HT-29 (cell line): ENCODE data around the gene TGM1. TPM values are rescaled to one million over a fixed set of nuclear protein-coding genes. Genes with fewer than 3 reads are reported as not detected.

Source experiments
- DNase-seq: peaks from one replicate; pipeline ENCODE4 v3.0.0-alpha.2; 2015; ENCODE audit warnings: low spot score
- total RNA-seq: library from RNA; depleted of rRNA; stranded (reverse); fragments of >200 nt; shearing (Covaris generic); gene quantifications from 2 replicates; pipeline ENCODE4 v1.2.3, GENCODE V29; 2014; rRNA removed

Gene TGM1
- total RNA-seq, result 2.2 and 2.8 TPM in 2 replicates

GRCh38 chr14:24262821-24263733 lies at the start of gene TGM1:
Gene TGM1 (minus strand): TSS chr14:24263177. CDS start chr14:24262352, 825 bp downstream.
- no peak for DNase-seq

DNA sequence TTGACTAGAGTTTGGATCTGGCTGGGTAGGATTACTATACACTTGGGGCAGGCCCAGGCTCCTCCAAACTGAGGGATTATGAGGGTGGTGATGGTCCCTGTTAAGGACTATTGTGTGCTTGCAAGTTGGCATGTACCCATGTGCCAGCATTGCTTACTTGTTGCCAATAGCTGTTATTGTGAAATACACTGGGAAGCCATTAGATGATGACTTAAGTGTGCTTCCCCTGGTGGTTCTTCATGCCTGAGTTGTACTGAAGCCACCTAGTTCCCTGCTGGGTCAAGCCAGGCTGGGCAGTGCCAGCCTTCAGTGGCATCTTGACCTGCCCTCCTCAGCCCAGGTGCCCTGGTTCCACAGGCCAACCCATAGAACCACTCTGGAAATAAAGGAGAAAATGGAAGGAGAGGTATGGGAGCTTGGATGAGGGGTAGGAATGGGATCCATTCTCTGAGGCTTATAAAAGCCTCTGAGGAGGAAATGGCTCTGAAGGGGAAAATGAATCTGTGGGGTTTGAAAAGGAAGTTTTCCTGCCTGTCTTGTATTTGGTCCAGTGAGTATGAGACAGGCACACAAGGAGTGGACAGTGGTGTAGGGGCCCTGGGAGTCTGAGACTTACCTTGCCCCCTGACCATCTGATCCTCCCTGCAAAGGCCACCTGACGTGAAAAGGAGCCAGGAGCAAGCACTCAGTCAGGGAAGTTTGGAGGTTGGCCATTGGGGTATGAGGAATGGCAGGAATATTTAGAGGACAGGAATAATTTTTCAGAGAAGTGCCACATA lies 49.0 kb upstream of the TGM1 start:
- DNase-seq, result no peak

- DNase-seq, result peak; percentile 41
These were observed 47.9 kb upstream of the TGM1 start, which contains the start of gene LTB4R for GRCh38 chr14:24310646-24311604. Gene LTB4R (plus strand): TSS chr14:24311502. CDS start chr14:24315652, 4,150 bp downstream.

DNA sequence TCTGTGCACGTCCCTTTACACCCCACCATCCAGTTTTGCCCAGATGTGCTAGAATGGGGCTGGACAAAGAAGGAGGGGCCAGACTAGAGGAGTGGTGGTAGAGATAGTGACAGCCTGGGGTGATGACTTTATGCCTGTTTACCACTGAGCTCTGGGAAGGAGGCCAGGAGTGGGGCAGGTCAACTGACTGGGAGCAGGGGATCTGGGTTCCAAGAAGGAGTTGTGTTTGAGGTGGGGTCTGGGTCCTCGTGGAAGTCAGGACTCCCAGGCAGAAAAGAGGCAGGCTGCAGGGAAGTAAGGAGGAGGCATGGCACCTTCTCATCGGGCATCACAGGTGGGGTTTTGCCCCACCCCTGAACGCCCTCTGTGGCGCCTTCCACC lies 47.3 kb upstream of the TGM1 start:
- no peak for DNase-seq

- no peak for DNase-seq
These were observed 46.7 kb upstream of the TGM1 start, which contains the start of gene LTB4R2 for GRCh38 chr14:24309538-24310264. Gene LTB4R2 (plus strand): TSS chr14:24310140. CDS start chr14:24310665, 525 bp downstream.

DNA sequence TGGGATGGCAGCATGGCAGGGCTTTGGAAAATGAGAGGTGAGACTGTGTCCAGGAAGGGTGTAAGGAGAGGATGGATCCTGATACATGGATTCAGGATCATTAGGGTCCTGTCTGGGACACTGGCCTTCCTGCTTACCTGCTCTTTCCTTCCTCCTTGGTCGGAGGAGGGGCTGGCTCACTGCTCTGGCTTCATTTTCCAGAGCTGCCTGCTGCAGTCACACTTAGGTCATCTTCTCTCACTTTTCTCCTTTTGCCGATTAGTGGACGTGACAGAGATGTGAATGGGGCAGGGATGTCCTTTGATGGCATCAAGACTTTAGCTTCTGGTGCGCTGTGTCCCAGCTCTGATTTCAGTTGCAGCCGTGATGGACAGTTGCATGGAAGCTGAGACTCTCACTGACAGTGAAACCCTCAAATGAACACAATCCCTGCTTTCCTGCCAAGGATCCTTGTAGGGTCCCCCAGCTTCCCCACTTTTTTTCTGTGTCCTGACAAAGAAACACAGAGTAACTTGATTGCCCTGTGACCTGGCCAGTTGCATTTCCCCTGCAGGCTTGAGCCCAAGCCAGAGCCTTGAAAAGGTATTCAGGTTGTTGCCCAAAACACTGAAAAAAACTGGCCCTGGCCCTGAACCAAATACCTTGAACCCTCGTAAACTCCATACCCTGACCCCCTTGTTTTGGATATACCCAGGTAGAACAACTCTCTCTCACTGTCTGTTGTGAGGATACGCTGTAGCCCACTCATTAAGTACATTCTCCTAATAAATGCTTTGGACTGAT lies 45.6 kb upstream of the TGM1 start:
- no peak for DNase-seq

DNA sequence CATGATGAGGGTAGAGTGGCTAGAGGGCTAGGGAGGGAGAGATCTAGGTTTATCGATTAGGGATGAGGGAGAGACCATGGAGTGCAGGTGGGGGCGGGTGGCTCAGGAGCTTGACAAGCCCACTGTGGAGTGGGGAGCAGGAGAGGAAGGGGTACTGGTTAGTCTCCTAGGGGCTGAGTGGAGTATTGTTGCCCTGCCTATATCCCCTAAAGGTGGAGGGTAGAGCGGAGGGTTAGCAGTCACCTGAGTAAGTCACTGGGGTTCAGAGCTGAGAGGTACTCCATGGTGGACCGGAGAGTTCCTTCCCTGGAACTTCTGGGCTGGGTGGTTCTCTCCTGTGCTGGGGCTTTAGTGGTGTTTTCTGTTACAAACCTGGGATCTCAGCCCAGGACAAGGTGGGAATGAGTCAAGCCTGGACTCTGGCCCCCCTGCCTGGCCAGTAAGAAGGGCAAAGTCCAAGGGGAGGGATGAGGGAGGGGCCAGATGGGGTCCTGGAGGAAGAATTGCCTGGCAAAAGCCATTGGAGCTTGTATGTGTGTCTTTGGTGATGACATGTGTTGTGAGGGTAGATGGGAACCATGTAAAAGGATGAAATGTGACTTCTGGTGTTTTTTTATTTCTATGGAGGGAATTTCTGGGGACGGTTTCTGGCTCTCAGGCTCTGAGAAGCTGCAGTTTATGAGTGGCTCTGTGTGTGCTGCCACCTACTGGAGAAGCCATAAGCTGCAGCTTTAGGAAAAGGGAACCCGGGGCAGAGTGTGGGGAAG lies 44.8 kb upstream of the TGM1 start, which contains the start of gene CIDEB:
TSS of gene CIDEB (minus strand) at position 403 of the 767 bp plus-strand sequence. CDS start at position 284, 119 bp downstream.
- DNase-seq, result peak; percentile 82

- DNase-seq, result no peak
These were observed 44.2 kb upstream of the TGM1 start for GRCh38 chr14:24307156-24307574.

- DNase-seq, result no peak
These were observed 41.0 kb upstream of the TGM1 start for GRCh38 chr14:24304019-24304387.

- DNase-seq, result no peak
These were observed 37.5 kb upstream of the TGM1 start for GRCh38 chr14:24300326-24300980.

DNA sequence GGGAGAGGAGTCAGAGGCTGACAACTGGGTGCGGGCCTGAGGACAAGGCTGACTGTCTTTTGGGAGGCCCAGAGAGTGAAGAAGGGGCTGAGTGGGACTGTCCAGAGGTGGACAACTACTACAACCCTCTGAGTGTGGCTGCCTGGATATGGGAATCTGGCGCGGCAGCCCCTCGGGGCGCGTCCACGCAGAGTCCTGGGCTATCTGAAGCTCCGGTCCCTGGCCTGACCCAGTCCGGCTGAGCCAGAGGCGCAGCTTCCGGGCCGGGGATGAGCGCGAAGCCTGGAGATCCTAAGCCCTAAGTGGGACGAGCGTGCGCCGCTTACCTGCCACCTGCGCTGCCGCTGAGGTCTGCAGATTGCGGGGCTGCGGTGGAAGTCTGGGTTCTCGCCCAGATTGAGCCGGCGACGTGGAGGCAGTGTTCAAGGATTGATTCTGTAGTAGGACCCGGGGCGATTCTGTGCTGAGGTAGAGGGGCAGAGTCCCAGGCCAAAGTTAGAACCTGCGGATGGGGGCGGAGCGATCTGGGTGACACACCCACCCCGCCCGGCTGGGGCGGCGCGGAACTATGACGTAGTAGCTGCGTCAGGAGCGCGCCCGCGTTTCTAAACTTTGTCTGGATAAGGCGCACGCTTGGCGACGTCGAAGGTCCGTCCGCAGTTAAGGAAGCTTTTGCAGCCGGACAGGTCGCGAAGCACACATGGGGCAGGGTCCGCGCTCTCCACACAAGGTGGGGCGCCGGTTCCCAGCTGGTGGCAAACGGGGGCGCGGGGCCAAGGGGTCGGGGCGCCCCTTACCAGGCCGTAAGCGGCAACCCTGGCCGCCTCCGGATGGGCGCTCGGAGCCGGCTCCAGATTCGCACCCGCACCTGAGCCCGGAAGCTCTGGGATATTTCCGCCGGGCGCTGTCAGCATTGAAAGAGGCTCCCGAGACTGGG lies 36.5 kb upstream of the TGM1 start, which contains the start of the genes DHRS1 and NOP9:
TSS of gene DHRS1 (minus strand) at position 526 of the 937 bp plus-strand sequence. CDS start 674 bp downstream, outside the sequence.
TSS of gene NOP9 (plus strand) at position 596 of the 937 bp plus-strand sequence. CDS start at position 701, 105 bp downstream.
- DNase-seq, result peak; percentile 89

DNA sequence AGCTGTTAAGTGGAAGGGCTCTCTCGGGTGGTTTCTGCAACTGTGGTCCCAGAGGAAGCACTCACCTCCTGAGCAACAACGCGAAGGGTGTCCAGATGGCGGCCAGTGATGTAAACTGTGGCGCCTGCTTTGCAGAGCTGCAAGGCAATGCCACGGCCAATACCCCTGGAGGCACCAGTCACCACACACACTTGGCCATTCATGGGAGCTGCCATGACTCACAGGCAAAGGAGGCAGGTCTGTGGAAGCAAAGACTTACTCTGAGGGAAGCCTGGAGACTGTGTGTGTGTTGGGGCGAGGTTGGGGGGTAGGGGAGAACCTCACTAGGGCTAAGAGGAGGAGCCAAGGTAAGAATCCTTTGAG lies 35.9 kb upstream of the TGM1 start:
- peak; percentile 43 for DNase-seq

- DNase-seq, result peak; percentile 59
These were observed 34.4 kb upstream of the TGM1 start for GRCh38 chr14:24297190-24297964.

GRCh38 chr14:24296341-24297157 lies 33.6 kb upstream of the TGM1 start:
- peak; percentile 59 for DNase-seq

DNA sequence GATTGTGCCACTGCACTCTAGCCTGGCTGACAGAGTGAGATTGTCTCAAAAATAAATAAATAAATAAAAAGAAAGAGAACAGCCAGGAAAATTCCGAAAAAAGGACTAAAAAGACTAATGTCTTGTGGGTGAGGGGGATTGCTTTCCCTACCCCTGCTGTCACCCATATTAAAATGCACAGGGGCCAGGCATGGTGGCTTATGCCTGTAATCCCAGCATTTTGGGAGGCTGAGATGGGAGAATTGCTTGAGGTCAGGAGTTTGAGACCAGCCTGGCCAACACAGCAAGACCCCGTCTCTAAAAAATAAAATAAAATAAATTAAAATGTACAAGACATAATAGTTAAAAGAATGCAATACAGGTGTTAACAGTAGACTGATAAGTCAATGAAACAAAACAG lies 30.5 kb upstream of the TGM1 start:
- DNase-seq, result no peak
